Measurements from ENCODE around the gene RAB4B.

- TF ChIP-seq KLF10 (tag by site-specific recombination; IDR thresholded peaks at IDR 0.05) = no peak
- TF ChIP-seq ZFP41 (tag by site-specific recombination; IDR thresholded peaks at IDR 0.05; ENCODE audit: borderline replicate concordance) = no peak
- no peak for TF ChIP-seq KLF16 (tag by site-specific recombination; IDR thresholded peaks at IDR 0.05)
- no peak for TF ChIP-seq ZBTB11 (tag by site-specific recombination; conservative IDR thresholded peaks at IDR 0.05; ENCODE audit: low read depth)
- no peak for TF ChIP-seq ZNF2 (tag by site-specific recombination; IDR thresholded peaks at IDR 0.05)
- TF ChIP-seq PATZ1 (tag by site-specific recombination; IDR thresholded peaks at IDR 0.05) = no peak
- no peak for TF ChIP-seq OSR2 (tag by site-specific recombination; IDR thresholded peaks at IDR 0.05)
- TF ChIP-seq CTCF (tag by site-specific recombination; IDR thresholded peaks at IDR 0.05) = no peak
- no peak for TF ChIP-seq ZBTB48 (tag by site-specific recombination; IDR thresholded peaks at IDR 0.05)
Measured at GRCh38 chr19:40759352-40759751, 18.7 kb upstream of the RAB4B start.
